GM23338 (cell line): ENCODE results near the gene HIVEP3. TPM values are rescaled to one million over a fixed set of nuclear protein-coding genes. Genes with fewer than 3 reads are reported as not detected.

ENCODE experiments used
- ATAC-seq: fragments of 200-7000 bp; cut with Tn5 transposase; 3 replicates; pipeline ENCODE4 v1.9.1; 2020
- DNase-seq: peaks from one replicate; pipeline ENCODE4 v3.0.0-alpha.2; 2015; ENCODE audit warnings: low spot score
- H2AFZ ChIP-seq: fragments of 200-600 bp; sonication (generic); 2 replicates; pipeline ENCODE4 v1.8.0; 2016; ENCODE audit warnings: antibody characterized with exemption, mild to moderate bottlenecking, moderate library complexity
- H3F3A ChIP-seq: fragments of 200-600 bp; sonication (generic); replicated peaks from 2 replicates; pipeline ENCODE4 v1.8.0; 2017; ENCODE audit warnings: antibody characterized with exemption, mixed run types, low read depth
- H3K27ac ChIP-seq: fragments of 200-600 bp; sonication (generic); 2 replicates; pipeline ENCODE4 v1.6.1; 2016; ENCODE audit warnings: low read depth
- H3K27me3 ChIP-seq: fragments of 200-600 bp; sonication (generic); 2 replicates; pipeline ENCODE4 v1.8.0; 2016; ENCODE audit warnings: mild to moderate bottlenecking, mixed run types, moderate library complexity; ENCODE audit not compliant: insufficient read depth
- H3K36me3 ChIP-seq: fragments of 200-600 bp; sonication (generic); 2 replicates; pipeline ENCODE4 v1.8.0; 2016; ENCODE audit warnings: mild to moderate bottlenecking; ENCODE audit not compliant: insufficient read depth
- H3K4me1 ChIP-seq: fragments of 200-600 bp; sonication (generic); 2 replicates; pipeline ENCODE4 v1.8.0; 2016; ENCODE audit warnings: mild to moderate bottlenecking, moderate library complexity; ENCODE audit not compliant: insufficient read depth
- H3K4me2 ChIP-seq: fragments of 200-600 bp; sonication (generic); 2 replicates; pipeline ENCODE4 v1.7.1; 2017; ENCODE audit warnings: mixed run types
- H3K4me3 ChIP-seq: fragments of 200-600 bp; sonication (generic); 2 replicates; pipeline ENCODE4 v1.6.1; 2016; ENCODE audit warnings: mixed run types
- H3K79me2 ChIP-seq: fragments of 200-600 bp; sonication (generic); replicated peaks from 2 replicates; pipeline ENCODE4 v1.8.0; 2017; ENCODE audit warnings: mild to moderate bottlenecking; ENCODE audit not compliant: insufficient read depth
- H3K9me2 ChIP-seq: fragments of 200-600 bp; sonication (generic); 2 replicates; pipeline ENCODE4 v1.8.0; 2017; ENCODE audit not compliant: insufficient read depth
- H4K20me1 ChIP-seq: fragments of 200-600 bp; sonication (generic); replicated peaks from 2 replicates; pipeline ENCODE4 v1.8.0; 2017; ENCODE audit warnings: mild to moderate bottlenecking; ENCODE audit not compliant: insufficient read depth
- H3K27ac Mint-ChIP-seq: 2 replicates; pipeline ENCODE4 v1.8.0; 2020; ENCODE audit warnings: inconsistent platforms, mild to moderate bottlenecking, moderate library complexity, mixed read lengths
- H3K27me3 Mint-ChIP-seq: 3 replicates; pipeline ENCODE4 v1.8.0; 2022; ENCODE audit warnings: low read depth, mild to moderate bottlenecking, moderate library complexity, mixed read lengths, inconsistent platforms; ENCODE audit not compliant: insufficient read depth, poor library complexity
- H3K36me3 Mint-ChIP-seq: 3 replicates; pipeline ENCODE4 v1.8.0; 2021; ENCODE audit warnings: low read depth, mild to moderate bottlenecking, inconsistent platforms, moderate library complexity, mixed read lengths
- H3K4me1 Mint-ChIP-seq: 3 replicates; pipeline ENCODE4 v1.8.0; 2020; ENCODE audit warnings: mild to moderate bottlenecking, inconsistent platforms, mixed read lengths
- H3K4me3 Mint-ChIP-seq: 3 replicates; pipeline ENCODE4 v1.8.0; 2021; ENCODE audit warnings: moderate library complexity, mild to moderate bottlenecking, inconsistent platforms, mixed read lengths
- H3K9me3 Mint-ChIP-seq: 3 replicates; pipeline ENCODE4 v1.8.0; 2020; ENCODE audit warnings: moderate library complexity, mild to moderate bottlenecking, inconsistent platforms, mixed read lengths
- polyA plus RNA-seq: library from polyadenylated mRNA; unstranded; fragments of >200 nt; fragmentation: Nextera tagmentation; extraction: Ambion mirVana; gene quantifications from 2 replicates; pipeline ENCODE4 v1.2.1, GENCODE V29; 2016
- total RNA-seq: library from RNA; depleted of rRNA; stranded (reverse); fragments of >200 nt; shearing (Covaris generic); gene quantifications from 2 replicates; pipeline ENCODE4 v1.2.3, GENCODE V29; 2014
- TF ChIP-seq, protein P1 (sequence below), 2 experiments: fragments of 200-600 bp in 1 of 2; sonication (generic) in 1 of 2; conservative IDR thresholded peaks; 2 replicates each; pipeline versions ENCODE4 v1.5.1 to v1.6.1; 2016 to 2017; ENCODE audit warnings: antibody characterized with exemption in 2 of 2, low read depth in 2 of 2, mild to moderate bottlenecking in 2 of 2, moderate library complexity in 1 of 2
- TF ChIP-seq, protein P2 (sequence below): fragments of 250-450 bp; sonication (Bioruptor Pico); IDR thresholded peaks from 2 replicates; pipeline ENCODE4 v1.5.0; 2020; ENCODE audit warnings: mild to moderate bottlenecking, moderate library complexity

HIVEP3 gene
- total and polyA plus RNA-seq, 2 experiments from 2014 or later = 0.14 to 0.24 TPM

DNA sequence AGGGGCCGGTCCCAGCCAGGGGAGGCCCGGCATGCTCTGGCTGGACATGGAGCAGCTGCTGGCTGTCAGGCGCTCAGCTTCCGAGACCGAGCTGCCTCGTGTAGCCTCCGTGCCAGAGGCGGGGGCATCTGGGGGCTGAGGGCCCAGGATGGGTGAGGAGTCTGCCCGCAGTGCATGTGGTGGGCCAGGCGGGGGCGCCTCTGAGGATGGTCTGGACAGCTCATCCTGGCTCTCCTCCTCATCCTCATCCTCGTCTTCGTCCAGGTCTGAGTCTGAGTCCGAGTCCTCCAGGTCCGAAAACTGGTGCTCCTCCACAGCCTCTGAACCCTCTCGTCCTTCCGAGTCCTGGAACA, 405.4 kb downstream of the HIVEP3 start:
- ATAC-seq (peak; percentile 47), DNase-seq (peak; percentile 72)
- TF ChIP-seq, protein P1, sequence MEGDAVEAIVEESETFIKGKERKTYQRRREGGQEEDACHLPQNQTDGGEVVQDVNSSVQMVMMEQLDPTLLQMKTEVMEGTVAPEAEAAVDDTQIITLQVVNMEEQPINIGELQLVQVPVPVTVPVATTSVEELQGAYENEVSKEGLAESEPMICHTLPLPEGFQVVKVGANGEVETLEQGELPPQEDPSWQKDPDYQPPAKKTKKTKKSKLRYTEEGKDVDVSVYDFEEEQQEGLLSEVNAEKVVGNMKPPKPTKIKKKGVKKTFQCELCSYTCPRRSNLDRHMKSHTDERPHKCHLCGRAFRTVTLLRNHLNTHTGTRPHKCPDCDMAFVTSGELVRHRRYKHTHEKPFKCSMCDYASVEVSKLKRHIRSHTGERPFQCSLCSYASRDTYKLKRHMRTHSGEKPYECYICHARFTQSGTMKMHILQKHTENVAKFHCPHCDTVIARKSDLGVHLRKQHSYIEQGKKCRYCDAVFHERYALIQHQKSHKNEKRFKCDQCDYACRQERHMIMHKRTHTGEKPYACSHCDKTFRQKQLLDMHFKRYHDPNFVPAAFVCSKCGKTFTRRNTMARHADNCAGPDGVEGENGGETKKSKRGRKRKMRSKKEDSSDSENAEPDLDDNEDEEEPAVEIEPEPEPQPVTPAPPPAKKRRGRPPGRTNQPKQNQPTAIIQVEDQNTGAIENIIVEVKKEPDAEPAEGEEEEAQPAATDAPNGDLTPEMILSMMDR (conservative IDR thresholded peaks at IDR 0.05; ENCODE audit: low read depth in 2 of 2) = peak; percentile 61 to 71
- TF ChIP-seq, protein P2, sequence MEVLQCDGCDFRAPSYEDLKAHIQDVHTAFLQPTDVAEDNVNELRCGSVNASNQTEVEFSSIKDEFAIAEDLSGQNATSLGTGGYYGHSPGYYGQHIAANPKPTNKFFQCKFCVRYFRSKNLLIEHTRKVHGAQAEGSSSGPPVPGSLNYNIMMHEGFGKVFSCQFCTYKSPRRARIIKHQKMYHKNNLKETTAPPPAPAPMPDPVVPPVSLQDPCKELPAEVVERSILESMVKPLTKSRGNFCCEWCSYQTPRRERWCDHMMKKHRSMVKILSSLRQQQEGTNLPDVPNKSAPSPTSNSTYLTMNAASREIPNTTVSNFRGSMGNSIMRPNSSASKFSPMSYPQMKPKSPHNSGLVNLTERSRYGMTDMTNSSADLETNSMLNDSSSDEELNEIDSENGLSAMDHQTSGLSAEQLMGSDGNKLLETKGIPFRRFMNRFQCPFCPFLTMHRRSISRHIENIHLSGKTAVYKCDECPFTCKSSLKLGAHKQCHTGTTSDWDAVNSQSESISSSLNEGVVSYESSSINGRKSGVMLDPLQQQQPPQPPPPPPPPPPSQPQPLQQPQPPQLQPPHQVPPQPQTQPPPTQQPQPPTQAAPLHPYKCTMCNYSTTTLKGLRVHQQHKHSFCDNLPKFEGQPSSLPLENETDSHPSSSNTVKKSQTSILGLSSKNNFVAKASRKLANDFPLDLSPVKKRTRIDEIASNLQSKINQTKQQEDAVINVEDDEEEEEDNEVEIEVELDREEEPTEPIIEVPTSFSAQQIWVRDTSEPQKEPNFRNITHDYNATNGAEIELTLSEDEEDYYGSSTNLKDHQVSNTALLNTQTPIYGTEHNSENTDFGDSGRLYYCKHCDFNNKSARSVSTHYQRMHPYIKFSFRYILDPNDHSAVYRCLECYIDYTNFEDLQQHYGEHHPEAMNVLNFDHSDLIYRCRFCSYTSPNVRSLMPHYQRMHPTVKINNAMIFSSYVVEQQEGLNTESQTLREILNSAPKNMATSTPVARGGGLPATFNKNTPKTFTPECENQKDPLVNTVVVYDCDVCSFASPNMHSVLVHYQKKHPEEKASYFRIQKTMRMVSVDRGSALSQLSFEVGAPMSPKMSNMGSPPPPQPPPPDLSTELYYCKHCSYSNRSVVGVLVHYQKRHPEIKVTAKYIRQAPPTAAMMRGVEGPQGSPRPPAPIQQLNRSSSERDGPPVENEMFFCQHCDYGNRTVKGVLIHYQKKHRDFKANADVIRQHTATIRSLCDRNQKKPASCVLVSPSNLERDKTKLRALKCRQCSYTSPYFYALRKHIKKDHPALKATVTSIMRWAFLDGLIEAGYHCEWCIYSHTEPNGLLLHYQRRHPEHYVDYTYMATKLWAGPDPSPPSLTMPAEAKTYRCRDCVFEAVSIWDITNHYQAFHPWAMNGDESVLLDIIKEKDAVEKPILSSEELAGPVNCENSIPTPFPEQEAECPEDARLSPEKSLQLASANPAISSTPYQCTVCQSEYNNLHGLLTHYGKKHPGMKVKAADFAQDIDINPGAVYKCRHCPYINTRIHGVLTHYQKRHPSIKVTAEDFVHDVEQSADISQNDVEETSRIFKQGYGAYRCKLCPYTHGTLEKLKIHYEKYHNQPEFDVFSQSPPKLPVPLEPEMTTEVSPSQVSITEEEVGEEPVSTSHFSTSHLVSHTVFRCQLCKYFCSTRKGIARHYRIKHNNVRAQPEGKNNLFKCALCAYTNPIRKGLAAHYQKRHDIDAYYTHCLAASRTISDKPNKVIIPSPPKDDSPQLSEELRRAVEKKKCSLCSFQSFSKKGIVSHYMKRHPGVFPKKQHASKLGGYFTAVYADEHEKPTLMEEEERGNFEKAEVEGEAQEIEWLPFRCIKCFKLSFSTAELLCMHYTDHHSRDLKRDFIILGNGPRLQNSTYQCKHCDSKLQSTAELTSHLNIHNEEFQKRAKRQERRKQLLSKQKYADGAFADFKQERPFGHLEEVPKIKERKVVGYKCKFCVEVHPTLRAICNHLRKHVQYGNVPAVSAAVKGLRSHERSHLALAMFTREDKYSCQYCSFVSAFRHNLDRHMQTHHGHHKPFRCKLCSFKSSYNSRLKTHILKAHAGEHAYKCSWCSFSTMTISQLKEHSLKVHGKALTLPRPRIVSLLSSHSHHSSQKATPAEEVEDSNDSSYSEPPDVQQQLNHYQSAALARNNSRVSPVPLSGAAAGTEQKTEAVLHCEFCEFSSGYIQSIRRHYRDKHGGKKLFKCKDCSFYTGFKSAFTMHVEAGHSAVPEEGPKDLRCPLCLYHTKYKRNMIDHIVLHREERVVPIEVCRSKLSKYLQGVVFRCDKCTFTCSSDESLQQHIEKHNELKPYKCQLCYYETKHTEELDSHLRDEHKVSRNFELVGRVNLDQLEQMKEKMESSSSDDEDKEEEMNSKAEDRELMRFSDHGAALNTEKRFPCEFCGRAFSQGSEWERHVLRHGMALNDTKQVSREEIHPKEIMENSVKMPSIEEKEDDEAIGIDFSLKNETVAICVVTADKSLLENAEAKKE (CRISPR knock-in tag) = no peak
- Mint-ChIP-seq H3K4me3 (no peak overlapping the region), H3K36me3 (no peaks in the 10 kb centered on the region; the same call in 2 of the 3 replicates), H3K27me3 (peaks cover 7% of the 10 kb centered on the region), H3K4me1 (peaks cover 10% of the 10 kb centered on the region), H3K9me3 (no peaks in the 10 kb centered on the region; the same call in 2 of the 3 replicates), H3K27ac (no peak overlapping the region)
- peaks cover 7% of the 10 kb centered on the region for H3K27me3 ChIP-seq
- no peaks in the 10 kb centered on the region; the same call in 1 of the 2 replicates for H3K9me2 ChIP-seq
- H3K36me3 ChIP-seq = no peaks in the 10 kb centered on the region
- no peaks in the 10 kb centered on the region for H4K20me1 ChIP-seq
- H3K79me2 ChIP-seq = no peaks in the 10 kb centered on the region
- H2AFZ ChIP-seq = no peak overlapping the region
- H3F3A ChIP-seq = no peaks in the 10 kb centered on the region
- H3K27ac ChIP-seq = no peak overlapping the region
- H3K4me1 ChIP-seq = peaks cover 8% of the 10 kb centered on the region; the same call in 1 of the 2 replicates
- no peak overlapping the region for H3K4me2 ChIP-seq
- H3K4me3 ChIP-seq = no peak overlapping the region
